ENCODE results near the gene MZB1.
A peak's percentile ranks its signal among the peaks of the same experiment; 100 is the strongest.

The MZB1 gene

GRCh38 chr5:139374909-139375308, 14.8 kb downstream of the MZB1 start:
- TF ChIP-seq CTCF (IDR thresholded peaks at IDR 0.05; ENCODE audit: low read depth, low read length, missing control alignments), result no peak
- DNase-seq (ENCODE audit: extremely low read depth, low read depth), result no peak
- H3K4me3 ChIP-seq (replicated peaks; ENCODE audit: low read depth, low read length), result no peak overlapping the region

- no peak overlapping the region for H3K4me3 ChIP-seq (replicated peaks; ENCODE audit: low read depth, low read length)
- no peak for DNase-seq (ENCODE audit: extremely low read depth, low read depth)
- no peak for TF ChIP-seq CTCF (IDR thresholded peaks at IDR 0.05; ENCODE audit: low read depth, low read length, missing control alignments)
Measured at GRCh38 chr5:139371482-139372435, 18.0 kb downstream of the MZB1 start.

- no peak overlapping the region for H3K4me3 ChIP-seq (replicated peaks; ENCODE audit: low read depth, low read length)
- no peak for DNase-seq (ENCODE audit: extremely low read depth, low read depth)
- no peak for TF ChIP-seq CTCF (IDR thresholded peaks at IDR 0.05; ENCODE audit: low read depth, low read length, missing control alignments)
Measured at GRCh38 chr5:139369181-139369580, 20.5 kb downstream of the MZB1 start.

- H3K4me3 ChIP-seq (replicated peaks; ENCODE audit: low read depth, low read length), result no peak overlapping the region
- DNase-seq (ENCODE audit: extremely low read depth, low read depth), result no peak
- TF ChIP-seq CTCF (IDR thresholded peaks at IDR 0.05; ENCODE audit: low read depth, low read length, missing control alignments), result peak; percentile 11
Measured at GRCh38 chr5:139368613-139369012, 21.1 kb downstream of the MZB1 start.

GRCh38 chr5:139364466-139364865, 25.2 kb downstream of the MZB1 start:
- TF ChIP-seq CTCF (IDR thresholded peaks at IDR 0.05; ENCODE audit: low read depth, low read length, missing control alignments), result no peak
- no peak for DNase-seq (ENCODE audit: extremely low read depth, low read depth)
- no peak overlapping the region for H3K4me3 ChIP-seq (replicated peaks; ENCODE audit: low read depth, low read length)

- TF ChIP-seq CTCF (IDR thresholded peaks at IDR 0.05; ENCODE audit: low read depth, low read length, missing control alignments), result no peak
- no peak overlapping the region for H3K4me3 ChIP-seq (replicated peaks; ENCODE audit: low read depth, low read length)
- DNase-seq (ENCODE audit: extremely low read depth, low read depth), result no peak
Measured at GRCh38 chr5:139363937-139364336, 25.8 kb downstream of the MZB1 start.
